Activated T-helper 17 cell treated with anti-CD3 and anti-CD28 coated beads, Interleukin-2, amount 50 U/mL, for 72 hours (primary cell): Measurements from ENCODE around the gene DGAT2. TPM values are rescaled to one million over a fixed set of nuclear protein-coding genes. Genes with fewer than 3 reads are reported as not detected.

Experiments used
- ATAC-seq: fragments of 150-1000 bp; cut with Tn5 transposase; replicated peaks from 2 replicates; pipeline ENCODE4 v1.10.0; 2021; ENCODE audit warnings: mild to moderate bottlenecking, moderate library complexity
- H3K27ac Mint-ChIP-seq: one replicate; pipeline ENCODE4 v1.8.0; 2022; ENCODE audit warnings: mixed read lengths
- H3K27me3 Mint-ChIP-seq: one replicate; pipeline ENCODE4 v1.8.0; 2022; ENCODE audit warnings: mixed read lengths
- H3K36me3 Mint-ChIP-seq: one replicate; pipeline ENCODE4 v1.8.0; 2022; ENCODE audit warnings: low read depth, mild to moderate bottlenecking, mixed read lengths
- H3K4me1 Mint-ChIP-seq: one replicate; pipeline ENCODE4 v1.8.0; 2022; ENCODE audit warnings: mixed read lengths
- H3K4me3 Mint-ChIP-seq: one replicate; pipeline ENCODE4 v1.8.0; 2022; ENCODE audit warnings: mild to moderate bottlenecking, mixed read lengths
- H3K9me3 Mint-ChIP-seq: one replicate; pipeline ENCODE4 v1.8.0; 2022; ENCODE audit warnings: mixed read lengths
- total RNA-seq, 2 donors: library from RNA; stranded (reverse); gene quantifications; one replicate each; pipeline ENCODE4 v1.2.3, GENCODE V29; 2022

Gene DGAT2
- total RNA-seq, 2 donors from 2014 or later, result 2.4 to 2.8 TPM

DNA sequence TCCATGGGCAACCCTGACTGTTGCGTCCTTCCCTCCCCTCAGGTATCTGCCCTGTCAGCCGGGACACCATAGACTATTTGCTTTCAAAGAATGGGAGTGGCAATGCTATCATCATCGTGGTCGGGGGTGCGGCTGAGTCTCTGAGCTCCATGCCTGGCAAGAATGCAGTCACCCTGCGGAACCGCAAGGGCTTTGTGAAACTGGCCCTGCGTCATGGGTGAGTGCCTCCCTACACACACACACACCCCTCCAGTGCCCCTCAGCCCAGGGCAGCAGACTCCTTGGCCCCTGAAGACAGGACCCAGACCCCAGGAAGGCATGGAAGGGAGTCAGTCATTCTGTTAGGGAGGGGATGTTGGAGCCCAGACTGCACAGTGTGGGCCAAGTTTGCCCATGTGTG lies 28.5 kb downstream of the DGAT2 start:
- no peak overlapping the region for H3K4me3 Mint-ChIP-seq
- H3K36me3 Mint-ChIP-seq, result no peaks in the 10 kb centered on the region
- H3K27me3 Mint-ChIP-seq, result no peaks in the 10 kb centered on the region
- H3K27ac Mint-ChIP-seq, result no peak overlapping the region
- ATAC-seq, result no peak
- H3K4me1 Mint-ChIP-seq, result peaks cover 1% of the 10 kb centered on the region
- H3K9me3 Mint-ChIP-seq, result no peaks in the 10 kb centered on the region

- Mint-ChIP-seq H3K4me3 (no peak overlapping the region), H3K4me1 (peaks cover 5% of the 10 kb centered on the region), H3K36me3 (no peaks in the 10 kb centered on the region), H3K27ac (no peak overlapping the region), H3K27me3 (no peaks in the 10 kb centered on the region), H3K9me3 (no peaks in the 10 kb centered on the region)
- no peak for ATAC-seq
Measured at GRCh38 chr11:75797792-75798191, 29.2 kb downstream of the DGAT2 start.

- Mint-ChIP-seq H3K27ac (no peak overlapping the region), H3K27me3 (no peaks in the 10 kb centered on the region), H3K36me3 (no peaks in the 10 kb centered on the region), H3K4me3 (no peak overlapping the region), H3K4me1 (peaks cover 5% of the 10 kb centered on the region), H3K9me3 (no peaks in the 10 kb centered on the region)
- no peak for ATAC-seq
Measured at GRCh38 chr11:75800136-75800675, 31.6 kb downstream of the DGAT2 start.

DNA sequence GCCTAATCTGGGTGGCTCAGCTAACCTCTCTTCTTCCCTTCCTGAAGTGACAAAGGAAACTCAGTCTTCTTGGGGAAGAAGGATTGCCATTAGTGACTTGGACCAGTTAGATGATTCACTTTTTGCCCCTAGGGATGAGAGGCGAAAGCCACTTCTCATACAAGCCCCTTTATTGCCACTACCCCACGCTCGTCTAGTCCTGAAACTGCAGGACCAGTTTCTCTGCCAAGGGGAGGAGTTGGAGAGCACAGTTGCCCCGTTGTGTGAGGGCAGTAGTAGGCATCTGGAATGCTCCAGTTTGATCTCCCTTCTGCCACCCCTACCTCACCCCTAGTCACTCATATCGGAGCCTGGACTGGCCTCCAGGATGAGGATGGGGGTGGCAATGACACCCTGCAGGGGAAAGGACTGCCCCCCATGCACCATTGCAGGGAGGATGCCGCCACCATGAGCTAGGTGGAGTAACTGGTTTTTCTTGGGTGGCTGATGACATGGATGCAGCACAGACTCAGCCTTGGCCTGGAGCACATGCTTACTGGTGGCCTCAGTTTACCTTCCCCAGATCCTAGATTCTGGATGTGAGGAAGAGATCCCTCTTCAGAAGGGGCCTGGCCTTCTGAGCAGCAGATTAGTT lies 32.3 kb downstream of the DGAT2 start:
- no peak for ATAC-seq
- Mint-ChIP-seq H3K9me3 (no peaks in the 10 kb centered on the region), H3K4me1 (peaks cover 5% of the 10 kb centered on the region), H3K36me3 (no peaks in the 10 kb centered on the region), H3K27me3 (no peaks in the 10 kb centered on the region), H3K27ac (no peak overlapping the region), H3K4me3 (no peak overlapping the region)

- H3K4me3 Mint-ChIP-seq, result no peak overlapping the region
- no peaks in the 10 kb centered on the region for H3K9me3 Mint-ChIP-seq
- peak; percentile 38 for ATAC-seq
- H3K36me3 Mint-ChIP-seq, result no peaks in the 10 kb centered on the region
- no peaks in the 10 kb centered on the region for H3K27me3 Mint-ChIP-seq
- H3K4me1 Mint-ChIP-seq, result peaks cover 5% of the 10 kb centered on the region
- peak overlapping the region; percentile 66 for H3K27ac Mint-ChIP-seq
Measured at GRCh38 chr11:75801362-75802020, 32.9 kb downstream of the DGAT2 start.

DNA sequence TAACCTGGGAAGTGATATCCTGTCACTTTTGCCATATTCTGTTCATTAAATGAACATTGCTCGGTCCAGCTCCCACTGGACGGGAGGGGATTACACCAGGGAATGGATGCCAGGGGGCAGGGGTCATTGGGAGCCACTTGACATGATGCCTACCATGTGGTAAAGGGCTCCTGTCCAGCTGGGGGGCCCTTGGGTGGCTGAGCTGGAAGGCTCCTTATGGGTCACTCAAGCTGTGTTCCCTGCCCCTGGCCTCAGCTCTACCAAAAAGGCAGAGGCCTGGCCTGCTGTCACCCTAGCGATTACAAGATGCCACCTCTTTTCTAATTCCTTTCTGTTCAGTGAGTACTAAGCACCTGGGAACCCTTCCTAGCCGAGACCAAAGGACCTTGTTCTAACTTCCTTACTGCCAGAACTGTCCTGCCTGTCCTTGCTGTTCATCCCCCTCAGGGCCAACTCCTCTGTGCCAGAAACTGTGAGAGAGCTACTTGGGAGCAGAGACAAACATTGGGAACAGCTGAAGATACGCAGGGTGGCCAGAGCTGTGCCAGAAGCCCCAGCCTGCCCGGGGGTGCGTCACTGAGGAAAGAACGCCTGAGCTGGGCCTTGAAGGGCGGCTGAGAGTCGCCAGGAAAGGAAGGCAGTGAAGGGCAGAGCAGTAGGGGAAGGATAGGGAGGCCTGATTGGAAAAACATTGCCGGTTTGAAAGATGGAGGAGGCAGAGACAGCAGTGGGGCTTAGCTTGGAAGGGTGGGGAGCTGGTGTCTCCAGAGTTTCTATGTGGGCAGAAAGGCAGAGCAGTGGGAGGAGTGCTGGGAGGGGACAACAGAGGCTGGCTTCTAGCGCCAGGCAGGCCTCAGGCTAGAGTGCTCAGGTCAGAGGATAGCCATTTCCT lies 33.7 kb downstream of the DGAT2 start:
- no peaks in the 10 kb centered on the region for H3K36me3 Mint-ChIP-seq
- no peaks in the 10 kb centered on the region for H3K9me3 Mint-ChIP-seq
- H3K27ac Mint-ChIP-seq, result peak overlapping the region; percentile 70
- H3K4me3 Mint-ChIP-seq, result no peak overlapping the region
- peaks cover 5% of the 10 kb centered on the region for H3K4me1 Mint-ChIP-seq
- no peaks in the 10 kb centered on the region for H3K27me3 Mint-ChIP-seq
- no peak for ATAC-seq

DNA sequence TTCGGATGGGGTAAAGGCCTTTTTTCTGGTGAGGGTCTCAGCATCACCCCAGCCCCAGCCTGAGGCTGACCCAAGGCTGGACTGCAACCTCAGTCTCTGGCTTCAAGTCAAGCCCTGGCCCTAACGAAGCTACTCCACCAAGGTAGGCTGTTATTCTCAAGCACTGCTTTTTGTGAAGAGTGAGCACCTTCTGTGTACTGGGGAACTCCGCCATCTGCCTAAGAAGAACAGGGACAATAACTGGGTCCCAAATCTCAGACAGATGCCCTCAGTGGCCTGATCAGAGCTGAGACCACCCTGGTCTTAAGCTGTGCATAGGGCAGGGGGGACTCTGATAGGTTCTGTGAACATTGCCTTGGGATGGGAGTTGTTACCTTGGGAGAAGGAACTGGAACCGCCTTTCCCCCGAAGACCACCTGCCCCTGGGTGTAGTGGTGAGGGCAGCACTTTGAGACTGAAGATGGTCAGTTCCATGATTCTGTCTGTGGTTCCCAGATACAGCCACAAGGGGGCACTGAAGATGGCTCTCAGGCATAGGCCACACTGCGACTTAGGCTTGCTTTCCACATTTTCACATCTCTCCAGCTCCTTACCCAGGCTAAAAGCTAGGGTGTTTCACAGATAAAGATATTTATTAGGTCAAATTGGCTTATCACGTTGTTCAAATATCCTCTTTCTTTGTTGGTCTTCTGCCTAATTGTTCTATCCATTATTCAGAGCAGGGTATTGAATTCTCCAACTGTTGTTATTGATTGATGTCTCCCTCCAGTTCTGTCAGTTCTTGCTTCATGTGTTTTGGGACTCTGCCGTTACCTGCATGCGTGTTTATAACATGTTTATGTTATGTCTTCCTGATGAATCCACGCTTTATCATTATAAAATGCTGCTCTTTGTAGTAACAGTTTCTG lies 34.6 kb downstream of the DGAT2 start:
- Mint-ChIP-seq H3K4me3 (no peak overlapping the region), H3K4me1 (peaks cover 5% of the 10 kb centered on the region), H3K9me3 (no peaks in the 10 kb centered on the region), H3K27me3 (no peaks in the 10 kb centered on the region), H3K36me3 (no peaks in the 10 kb centered on the region), H3K27ac (no peak overlapping the region)
- ATAC-seq, result peak; percentile 91

GRCh38 chr11:75809111-75809510 lies 40.5 kb downstream of the DGAT2 start:
- Mint-ChIP-seq H3K36me3 (no peaks in the 10 kb centered on the region), H3K4me3 (no peak overlapping the region), H3K27ac (no peak overlapping the region), H3K4me1 (no peaks in the 10 kb centered on the region), H3K9me3 (no peaks in the 10 kb centered on the region), H3K27me3 (no peaks in the 10 kb centered on the region)
- no peak for ATAC-seq

DNA sequence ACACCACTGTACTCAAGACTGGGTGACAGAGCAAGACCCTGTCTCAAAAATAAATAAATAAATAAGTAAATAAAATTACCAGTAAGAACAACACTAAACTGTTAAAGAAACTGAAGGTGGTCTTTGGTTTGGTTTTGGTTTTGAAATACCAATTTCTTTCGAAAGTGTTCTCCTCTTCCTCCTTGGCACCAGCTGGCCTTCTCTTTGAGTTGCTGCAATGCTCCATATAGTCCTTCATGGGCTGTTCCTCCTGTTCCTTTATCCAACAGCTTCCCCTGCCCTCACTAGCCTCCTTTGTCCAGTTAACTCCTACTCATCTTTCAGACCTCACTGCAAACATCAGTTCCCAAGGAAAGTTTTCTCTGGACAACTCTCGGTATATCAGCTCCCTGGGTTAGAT lies 41.4 kb downstream of the DGAT2 start:
- H3K9me3 Mint-ChIP-seq, result no peaks in the 10 kb centered on the region
- H3K27ac Mint-ChIP-seq, result no peak overlapping the region
- H3K4me3 Mint-ChIP-seq, result no peak overlapping the region
- H3K27me3 Mint-ChIP-seq, result no peaks in the 10 kb centered on the region
- H3K36me3 Mint-ChIP-seq, result no peaks in the 10 kb centered on the region
- ATAC-seq, result no peak
- H3K4me1 Mint-ChIP-seq, result no peaks in the 10 kb centered on the region

DNA sequence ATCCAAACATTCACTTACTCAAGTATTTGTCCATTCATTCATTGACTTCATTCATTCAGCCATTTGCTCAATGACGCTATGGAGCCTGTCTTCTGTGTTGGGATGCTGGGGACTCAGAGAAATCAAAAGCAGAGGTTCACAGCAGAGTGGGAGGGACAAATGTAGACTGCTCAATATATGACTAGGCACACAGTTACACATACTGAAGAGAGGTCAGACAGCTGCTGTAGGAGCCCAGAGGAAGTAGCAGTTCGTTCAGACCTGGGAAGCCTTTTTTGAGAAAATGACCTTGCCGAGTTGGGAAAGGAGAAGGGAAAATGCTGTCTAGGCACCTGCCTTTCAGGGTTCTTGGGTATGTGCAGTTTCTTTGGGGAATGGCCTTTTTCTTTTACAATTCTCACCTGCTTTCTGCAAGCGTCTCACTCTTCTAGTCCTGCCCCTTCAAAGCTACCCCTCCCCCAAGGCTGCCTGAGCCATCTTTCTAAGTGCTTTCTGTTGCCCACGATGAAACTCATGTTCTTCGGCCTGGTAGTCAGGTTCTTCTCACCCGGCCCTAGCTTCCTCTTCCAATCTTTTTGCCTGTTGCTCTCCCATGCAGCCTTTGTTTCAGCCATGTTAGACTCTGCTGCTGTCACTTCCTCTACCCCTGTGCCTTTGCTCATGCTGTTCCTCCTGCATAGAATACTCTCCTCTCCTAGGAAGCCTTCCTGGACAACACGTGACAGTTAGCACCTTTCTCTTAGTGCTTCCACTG lies 42.2 kb downstream of the DGAT2 start:
- Mint-ChIP-seq H3K4me3 (no peak overlapping the region), H3K27me3 (no peaks in the 10 kb centered on the region)
- no peak for ATAC-seq

DNA sequence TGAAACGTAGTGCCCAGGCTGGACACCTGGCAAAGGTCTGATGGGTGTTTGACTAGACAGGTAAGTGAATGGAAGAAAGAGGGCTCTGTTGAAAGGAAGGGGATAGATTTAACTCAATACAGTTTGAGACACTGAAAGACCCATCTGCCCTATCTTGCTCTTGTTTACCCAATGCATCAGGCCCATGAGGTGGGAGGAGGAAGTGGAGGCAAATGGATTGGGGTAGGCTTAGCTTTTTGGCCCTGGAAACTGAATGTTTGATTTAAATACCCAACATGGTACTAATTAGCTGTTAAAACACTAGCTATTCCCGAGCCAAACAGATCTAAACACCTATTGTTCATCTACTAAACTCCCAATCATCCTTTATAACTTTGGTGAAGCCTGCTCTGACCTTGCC lies 42.9 kb downstream of the DGAT2 start:
- Mint-ChIP-seq H3K27me3 (no peaks in the 10 kb centered on the region), H3K9me3 (no peaks in the 10 kb centered on the region), H3K4me1 (no peaks in the 10 kb centered on the region), H3K4me3 (no peak overlapping the region), H3K36me3 (no peaks in the 10 kb centered on the region), H3K27ac (no peak overlapping the region)
- ATAC-seq, result no peak

More for the DNA sequence above, 42.2 kb downstream of the DGAT2 start:
- H3K4me1 Mint-ChIP-seq, result no peaks in the 10 kb centered on the region
- no peaks in the 10 kb centered on the region for H3K36me3 Mint-ChIP-seq
- H3K9me3 Mint-ChIP-seq, result no peaks in the 10 kb centered on the region
- no peak overlapping the region for H3K27ac Mint-ChIP-seq

GRCh38 chr11:75812542-75813040 lies 44.0 kb downstream of the DGAT2 start:
- H3K36me3 Mint-ChIP-seq, result no peaks in the 10 kb centered on the region
- no peak overlapping the region for H3K27ac Mint-ChIP-seq
- H3K27me3 Mint-ChIP-seq, result no peaks in the 10 kb centered on the region
- H3K4me3 Mint-ChIP-seq, result no peak overlapping the region
- H3K4me1 Mint-ChIP-seq, result no peaks in the 10 kb centered on the region
- no peak for ATAC-seq
- no peaks in the 10 kb centered on the region for H3K9me3 Mint-ChIP-seq

DNA sequence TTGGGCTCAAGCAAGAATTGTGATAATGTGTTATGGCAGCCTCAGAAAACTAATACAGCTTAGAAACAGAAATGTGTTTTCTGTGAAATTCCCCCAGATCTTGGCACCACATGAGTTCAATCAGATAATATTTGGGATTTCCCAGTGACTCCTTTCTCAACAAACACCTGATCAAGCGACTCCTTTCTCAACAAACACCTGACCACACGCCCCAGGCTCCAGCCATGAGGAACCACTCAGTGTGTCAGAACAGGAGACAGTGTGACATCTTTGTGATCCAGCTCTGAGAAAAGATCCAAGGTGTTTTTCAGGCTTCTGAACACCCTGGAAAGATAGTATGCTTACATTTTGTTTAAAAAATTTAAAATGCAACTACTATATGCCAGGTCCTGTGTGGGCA lies 44.5 kb downstream of the DGAT2 start:
- no peak for ATAC-seq
- Mint-ChIP-seq H3K36me3 (no peaks in the 10 kb centered on the region), H3K9me3 (no peaks in the 10 kb centered on the region), H3K27me3 (no peaks in the 10 kb centered on the region), H3K4me3 (no peak overlapping the region), H3K27ac (peak overlapping the region; percentile 16), H3K4me1 (no peaks in the 10 kb centered on the region)
